Gastroesophageal sphincter (tissue), 3 donors: Measurements from ENCODE around the gene FZD10.

Source experiments
- CTCF ChIP-seq, 4 experiments: fragments of 200-600 bp in 2 of 4; fragments of 450-650 bp in 2 of 4; sonication (generic) in 1 of 4; IDR thresholded peaks; one replicate each; pipeline ENCODE4 v1.5.1; 2017 to 2019; ENCODE audit warnings: antibody characterized with exemption in 4 of 4, mild to moderate bottlenecking in 2 of 4, moderate library complexity in 2 of 4
- POLR2A ChIP-seq, 2 donors: fragments of 450-650 bp; IDR thresholded peaks; one replicate each; pipeline ENCODE4 v1.6.1; 2017; ENCODE audit warnings: antibody characterized with exemption in 2 of 2, mild to moderate bottlenecking in 2 of 2, moderate library complexity in 1 of 2

- TF ChIP-seq CTCF (IDR thresholded peaks at IDR 0.05) (no peak), POLR2A (IDR thresholded peaks at IDR 0.05) (no peak)
Measured at GRCh38 chr12:130133851-130134562, 28.3 kb upstream of the FZD10 start.
